ENCODE data around the gene LPIN2.
"Not testable (repeated sequence)": the region's sequence is repeated elsewhere in the genome, so short reads cannot be mapped to it uniquely, and the experiment has no call there.

The LPIN2 gene

GRCh38 chr18:3029215-3029952, 16.4 kb upstream of the LPIN2 start:
- Histone ChIP-seq H3K4me3 (ENCODE audit: insufficient read depth, low read length, poor library complexity, severe bottlenecking) (no peak overlapping the region), H3K4me2 (ENCODE audit: low read depth, low read length, poor library complexity, severe bottlenecking) (no peak overlapping the region), H3K36me3 (ENCODE audit: low read length) (no peaks in the 10 kb centered on the region), H3K27me3 (ENCODE audit: low read length) (no peaks in the 10 kb centered on the region), H3K79me2 (ENCODE audit: insufficient read depth, low read length) (no peaks in the 10 kb centered on the region), H3K9ac (ENCODE audit: low read length) (no peak overlapping the region), H3F3A (ENCODE audit: insufficient read depth) (no peaks in the 10 kb centered on the region), H2AFZ (ENCODE audit: low read depth, low read length, severe bottlenecking) (no peak overlapping the region), H3K9me2 (replicated peaks; ENCODE audit: insufficient read depth, low read length) (no peaks in the 10 kb centered on the region), H3K9me3 (ENCODE audit: insufficient read depth, low read length) (no peaks in the 10 kb centered on the region), H3K27ac (ENCODE audit: low read depth, low read length) (no peak overlapping the region), H4K20me1 (ENCODE audit: low read depth, low read length) (no peaks in the 10 kb centered on the region)
- TF ChIP-seq EZH2phosphoT487 (conservative IDR thresholded peaks at IDR 0.05; ENCODE audit: low read length): no peak
- TF ChIP-seq CTCF (IDR thresholded peaks at IDR 0.05; ENCODE audit: insufficient read depth, low read length, poor library complexity, severe bottlenecking): no peak

- not testable (repeated sequence) for H2AFZ ChIP-seq (ENCODE audit: low read depth, low read length, severe bottlenecking); H3K27me3 ChIP-seq (ENCODE audit: low read length); H3K4me3 ChIP-seq (ENCODE audit: insufficient read depth, low read length, poor library complexity, severe bottlenecking)
Observed at GRCh38 chr18:3028115-3028514, 15.2 kb upstream of the LPIN2 start.

GRCh38 chr18:3027370-3027891, 14.5 kb upstream of the LPIN2 start:
- Histone ChIP-seq H3K36me3 (ENCODE audit: low read length) (no peaks in the 10 kb centered on the region), H3K27ac (ENCODE audit: low read depth, low read length) (no peak overlapping the region), H3K9ac (ENCODE audit: low read length) (no peak overlapping the region), H3K9me3 (ENCODE audit: insufficient read depth, low read length) (no peaks in the 10 kb centered on the region), H2AFZ (ENCODE audit: low read depth, low read length, severe bottlenecking) (no peak overlapping the region), H3K4me3 (ENCODE audit: insufficient read depth, low read length, poor library complexity, severe bottlenecking) (no peak overlapping the region), H3F3A (ENCODE audit: insufficient read depth) (no peaks in the 10 kb centered on the region), H3K27me3 (ENCODE audit: low read length) (no peaks in the 10 kb centered on the region), H3K9me2 (replicated peaks; ENCODE audit: insufficient read depth, low read length) (no peaks in the 10 kb centered on the region), H4K20me1 (ENCODE audit: low read depth, low read length) (no peaks in the 10 kb centered on the region), H3K4me2 (ENCODE audit: low read depth, low read length, poor library complexity, severe bottlenecking) (no peak overlapping the region), H3K79me2 (ENCODE audit: insufficient read depth, low read length) (no peaks in the 10 kb centered on the region)
- no peak for TF ChIP-seq EZH2phosphoT487 (conservative IDR thresholded peaks at IDR 0.05; ENCODE audit: low read length)
- TF ChIP-seq CTCF (IDR thresholded peaks at IDR 0.05; ENCODE audit: insufficient read depth, low read length, poor library complexity, severe bottlenecking): no peak

More at GRCh38 chr18:3028115-3028514, 15.2 kb upstream of the LPIN2 start:
- H3K9me2 ChIP-seq (replicated peaks; ENCODE audit: insufficient read depth, low read length); H3K4me2 ChIP-seq (ENCODE audit: low read depth, low read length, poor library complexity, severe bottlenecking); H3K36me3 ChIP-seq (ENCODE audit: low read length); H3K9me3 ChIP-seq (ENCODE audit: insufficient read depth, low read length); H3K79me2 ChIP-seq (ENCODE audit: insufficient read depth, low read length); H3K9ac ChIP-seq (ENCODE audit: low read length); H3F3A ChIP-seq (ENCODE audit: insufficient read depth); H3K27ac ChIP-seq (ENCODE audit: low read depth, low read length); H4K20me1 ChIP-seq (ENCODE audit: low read depth, low read length): not testable (repeated sequence)

- no peak overlapping the region for H3K27ac ChIP-seq (ENCODE audit: low read depth, low read length)
- no peak for TF ChIP-seq CTCF (IDR thresholded peaks at IDR 0.05; ENCODE audit: insufficient read depth, low read length, poor library complexity, severe bottlenecking)
- no peak for TF ChIP-seq EZH2phosphoT487 (conservative IDR thresholded peaks at IDR 0.05; ENCODE audit: low read length)
- no peaks in the 10 kb centered on the region for H3K27me3 ChIP-seq (ENCODE audit: low read length)
- H3K9me2 ChIP-seq (replicated peaks; ENCODE audit: insufficient read depth, low read length): no peaks in the 10 kb centered on the region
- no peak overlapping the region for H3K4me2 ChIP-seq (ENCODE audit: low read depth, low read length, poor library complexity, severe bottlenecking)
- H4K20me1 ChIP-seq (ENCODE audit: low read depth, low read length): no peaks in the 10 kb centered on the region
- no peak overlapping the region for H3K9ac ChIP-seq (ENCODE audit: low read length)
- no peak overlapping the region for H2AFZ ChIP-seq (ENCODE audit: low read depth, low read length, severe bottlenecking)
- no peaks in the 10 kb centered on the region for H3K79me2 ChIP-seq (ENCODE audit: insufficient read depth, low read length)
- H3K9me3 ChIP-seq (ENCODE audit: insufficient read depth, low read length): no peaks in the 10 kb centered on the region
- no peaks in the 10 kb centered on the region for H3F3A ChIP-seq (ENCODE audit: insufficient read depth)
- H3K4me3 ChIP-seq (ENCODE audit: insufficient read depth, low read length, poor library complexity, severe bottlenecking): no peak overlapping the region
- H3K36me3 ChIP-seq (ENCODE audit: low read length): no peaks in the 10 kb centered on the region
Observed at GRCh38 chr18:3025544-3025943, 12.6 kb upstream of the LPIN2 start.

GRCh38 chr18:3023603-3024002, 10.7 kb upstream of the LPIN2 start:
- not testable (repeated sequence) for H3K9ac ChIP-seq (ENCODE audit: low read length)

More at GRCh38 chr18:3023603-3024002, 10.7 kb upstream of the LPIN2 start:
- not testable (repeated sequence) for H3K27ac ChIP-seq (ENCODE audit: low read depth, low read length); H3F3A ChIP-seq (ENCODE audit: insufficient read depth); H3K4me2 ChIP-seq (ENCODE audit: low read depth, low read length, poor library complexity, severe bottlenecking); H3K36me3 ChIP-seq (ENCODE audit: low read length); H3K27me3 ChIP-seq (ENCODE audit: low read length); H3K4me3 ChIP-seq (ENCODE audit: insufficient read depth, low read length, poor library complexity, severe bottlenecking); H2AFZ ChIP-seq (ENCODE audit: low read depth, low read length, severe bottlenecking); H3K9me3 ChIP-seq (ENCODE audit: insufficient read depth, low read length); H4K20me1 ChIP-seq (ENCODE audit: low read depth, low read length); H3K9me2 ChIP-seq (replicated peaks; ENCODE audit: insufficient read depth, low read length); H3K79me2 ChIP-seq (ENCODE audit: insufficient read depth, low read length)

Data from SU-DHL-6 (cell line).